ENCODE measurements around the gene CTNNA3.

CTNNA3 gene

DNA sequence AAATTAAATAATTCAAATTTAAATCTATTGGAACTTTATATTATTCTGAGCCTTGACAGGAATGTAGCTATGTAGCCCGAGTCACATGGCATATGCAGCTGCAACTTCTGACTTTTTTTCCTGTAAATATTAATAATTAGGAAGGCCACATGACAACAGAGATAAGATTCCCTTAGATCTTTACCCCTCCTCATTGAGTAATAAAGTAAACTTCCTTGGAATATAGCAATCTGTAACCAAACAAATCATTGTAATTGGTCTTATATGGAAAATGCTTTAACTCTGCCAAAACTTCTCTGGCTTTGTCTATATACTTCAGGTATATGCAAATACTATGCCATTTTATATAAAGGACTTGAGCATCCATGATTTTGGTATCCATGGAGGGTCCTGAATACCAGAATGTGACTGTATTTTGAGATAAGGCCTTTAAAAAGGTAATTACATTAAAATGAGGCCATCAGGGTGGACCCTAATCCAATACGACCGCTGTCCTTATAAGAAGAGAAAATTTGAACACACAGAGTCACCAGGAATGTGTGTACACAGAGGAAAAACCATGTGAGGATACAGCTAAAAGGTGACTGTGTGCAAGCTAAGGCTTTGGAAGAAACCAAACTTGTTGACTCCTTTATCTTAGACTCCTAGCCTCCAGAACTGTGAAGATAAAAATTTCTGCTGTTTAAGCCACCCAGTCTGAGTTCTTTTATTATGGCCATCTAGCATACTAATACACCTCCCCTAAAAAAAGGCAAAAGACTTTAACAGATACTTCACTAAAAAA lies 222.0 kb downstream of the CTNNA3 start:
- CTCF ChIA-PET, result no interaction called here
- no peak overlapping the region for H3K4me3 ChIP-seq (ENCODE audit: control insufficient read depth in 1 of 7, extremely low read depth in 1 of 7, insufficient read depth in 4 of 7, low read depth in 2 of 7, low read length in 6 of 7)

DNA sequence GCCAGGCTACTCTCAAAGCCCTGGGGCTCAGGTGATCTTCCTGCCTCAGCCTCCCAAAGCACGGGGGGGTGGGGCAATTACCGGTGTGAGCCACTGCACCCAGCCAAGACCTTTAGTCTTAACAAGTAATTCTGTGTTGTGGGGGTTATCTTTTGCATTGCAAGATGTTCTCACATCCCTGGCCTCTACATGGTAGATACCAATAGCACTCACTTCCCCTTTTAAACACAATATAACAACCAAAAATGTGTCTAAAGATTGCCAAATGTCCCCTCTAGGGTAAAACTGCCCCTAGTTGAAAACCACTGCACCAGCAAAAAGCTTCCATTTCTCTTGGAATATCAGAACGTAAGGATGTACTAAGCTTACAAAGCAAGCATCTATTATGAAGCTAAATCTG lies 225.0 kb downstream of the CTNNA3 start:
- ChIA-PET POLR2A (no interaction called here), CTCF (no interaction called here)
- Histone ChIP-seq H3K36me3 (ENCODE audit: control insufficient read depth in 4 of 4, insufficient read depth in 4 of 4, low read length in 3 of 4) (no peaks in the 10 kb centered on the region), H3K4me1 (ENCODE audit: control extremely low read depth in 1 of 4, control insufficient read depth in 4 of 4, insufficient read depth in 4 of 4, low read length in 3 of 4) (no peaks in the 10 kb centered on the region), H3K9me3 (ENCODE audit: control extremely low read depth in 1 of 5, control insufficient read depth in 4 of 5, insufficient read depth in 2 of 5, low read depth in 1 of 5, low read length in 4 of 5) (no peaks in the 10 kb centered on the region), H3K27me3 (replicated peaks in 2 of 5; ENCODE audit: control insufficient read depth in 4 of 5, insufficient read depth in 5 of 5, low read length in 4 of 5) (no peaks in the 10 kb centered on the region), H3K27ac (ENCODE audit: insufficient read depth in 1 of 2, low read depth in 1 of 2, low read length in 2 of 2, poor library complexity in 1 of 2, severe bottlenecking in 2 of 2) (no peak overlapping the region), H3K4me3 (ENCODE audit: control insufficient read depth in 1 of 7, extremely low read depth in 1 of 7, insufficient read depth in 4 of 7, low read depth in 2 of 7, low read length in 6 of 7) (no peak overlapping the region)
- no peak for DNase-seq
- WGBS (ENCODE audit: insufficient coverage), result 82% methylated on average over 2 of the region's 3 CpGs

More for the DNA sequence above, 222.0 kb downstream of the CTNNA3 start:
- 100% methylated on average over 2 of the region's 3 CpGs for WGBS (ENCODE audit: insufficient coverage)
- Histone ChIP-seq H3K36me3 (ENCODE audit: control insufficient read depth in 4 of 4, insufficient read depth in 4 of 4, low read length in 3 of 4) (no peaks in the 10 kb centered on the region), H3K9me3 (ENCODE audit: control extremely low read depth in 1 of 5, control insufficient read depth in 4 of 5, insufficient read depth in 2 of 5, low read depth in 1 of 5, low read length in 4 of 5) (peaks cover 0 to 8% (median 3%) of the 10 kb centered on the region in 5 experiments), H3K27me3 (replicated peaks in 2 of 5; ENCODE audit: control insufficient read depth in 4 of 5, insufficient read depth in 5 of 5, low read length in 4 of 5) (no peaks in the 10 kb centered on the region), H3K27ac (ENCODE audit: insufficient read depth in 1 of 2, low read depth in 1 of 2, low read length in 2 of 2, poor library complexity in 1 of 2, severe bottlenecking in 2 of 2) (no peak overlapping the region), H3K4me1 (ENCODE audit: control extremely low read depth in 1 of 4, control insufficient read depth in 4 of 4, insufficient read depth in 4 of 4, low read length in 3 of 4) (no peaks in the 10 kb centered on the region)
- no peak for DNase-seq
- POLR2A ChIA-PET, result no interaction called here

DNA sequence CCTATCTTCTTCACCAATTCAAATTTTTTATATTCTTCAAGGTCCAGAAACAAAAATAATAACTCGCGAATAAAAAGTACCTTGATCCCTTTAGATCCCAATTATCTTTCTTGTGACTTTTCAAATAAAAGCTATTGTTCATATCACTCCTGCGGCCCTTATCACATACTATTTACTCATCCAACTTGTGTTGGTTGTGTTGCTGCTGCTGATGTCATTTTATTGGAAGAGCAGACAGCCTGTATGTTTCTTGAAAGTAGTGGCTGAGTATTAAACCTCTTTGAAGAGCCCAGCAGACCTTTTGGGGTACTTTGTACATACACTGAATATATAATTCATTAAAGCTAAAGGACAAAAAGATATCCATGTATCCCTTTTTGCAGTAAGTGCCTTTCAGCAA lies 231.7 kb downstream of the CTNNA3 start:
- no peak overlapping the region for H3K4me3 ChIP-seq (ENCODE audit: control insufficient read depth in 1 of 7, extremely low read depth in 1 of 7, insufficient read depth in 4 of 7, low read depth in 2 of 7, low read length in 6 of 7)
- peaks cover 0 to 3% (median 0%) of the 10 kb centered on the region in 5 experiments for H3K9me3 ChIP-seq (ENCODE audit: control extremely low read depth in 1 of 5, control insufficient read depth in 4 of 5, insufficient read depth in 2 of 5, low read depth in 1 of 5, low read length in 4 of 5)
- POLR2A ChIA-PET, result no interaction called here
- no peaks in the 10 kb centered on the region for H3K4me1 ChIP-seq (ENCODE audit: control extremely low read depth in 1 of 4, control insufficient read depth in 4 of 4, insufficient read depth in 4 of 4, low read length in 3 of 4)
- H3K27ac ChIP-seq (ENCODE audit: insufficient read depth in 1 of 2, low read depth in 1 of 2, low read length in 2 of 2, poor library complexity in 1 of 2, severe bottlenecking in 2 of 2), result no peak overlapping the region
- H3K27me3 ChIP-seq (replicated peaks in 2 of 5; ENCODE audit: control insufficient read depth in 4 of 5, insufficient read depth in 5 of 5, low read length in 4 of 5), result no peaks in the 10 kb centered on the region
- CTCF ChIA-PET, result no interaction called here
- DNase-seq, result no peak
- WGBS (ENCODE audit: insufficient coverage), result 86% methylated on average over 2 of the region's 3 CpGs
- H3K36me3 ChIP-seq (ENCODE audit: control insufficient read depth in 4 of 4, insufficient read depth in 4 of 4, low read length in 3 of 4), result no peaks in the 10 kb centered on the region

DNA sequence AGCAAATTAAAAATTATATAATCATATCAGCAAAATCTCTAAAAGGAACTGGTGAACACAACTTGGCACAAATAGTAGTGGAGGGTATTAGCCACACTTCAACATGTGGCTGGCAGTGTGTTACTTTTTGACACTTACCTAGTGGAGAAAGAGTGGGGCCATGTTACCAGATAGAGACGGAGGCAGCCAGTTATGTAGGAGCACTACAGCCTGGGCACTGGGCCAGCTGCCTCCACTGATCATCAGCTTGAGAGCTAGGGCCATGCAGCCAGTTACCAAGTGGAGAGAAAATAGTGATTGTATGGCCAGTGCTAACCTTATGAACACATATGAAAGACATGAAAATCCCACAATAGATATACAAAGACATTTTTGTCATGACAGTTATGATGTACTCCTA lies 243.1 kb downstream of the CTNNA3 start:
- DNase-seq, result no peak
- Histone ChIP-seq H3K27me3 (replicated peaks in 2 of 5; ENCODE audit: control insufficient read depth in 4 of 5, insufficient read depth in 5 of 5, low read length in 4 of 5) (no peaks in the 10 kb centered on the region), H3K36me3 (ENCODE audit: control insufficient read depth in 4 of 4, insufficient read depth in 4 of 4, low read length in 3 of 4) (no peaks in the 10 kb centered on the region), H3K4me3 (ENCODE audit: control insufficient read depth in 1 of 7, extremely low read depth in 1 of 7, insufficient read depth in 4 of 7, low read depth in 2 of 7, low read length in 6 of 7) (no peak overlapping the region), H3K4me1 (ENCODE audit: control extremely low read depth in 1 of 4, control insufficient read depth in 4 of 4, insufficient read depth in 4 of 4, low read length in 3 of 4) (no peaks in the 10 kb centered on the region), H3K9me3 (ENCODE audit: control extremely low read depth in 1 of 5, control insufficient read depth in 4 of 5, insufficient read depth in 2 of 5, low read depth in 1 of 5, low read length in 4 of 5) (peaks cover 0 to 1% (median 0%) of the 10 kb centered on the region in 5 experiments), H3K27ac (ENCODE audit: insufficient read depth in 1 of 2, low read depth in 1 of 2, low read length in 2 of 2, poor library complexity in 1 of 2, severe bottlenecking in 2 of 2) (no peak overlapping the region)
- ChIA-PET POLR2A (no interaction called here), CTCF (no interaction called here)
- no CpG with 5 or more reads among the region's 1 CpG for WGBS (ENCODE audit: insufficient coverage)

DNA sequence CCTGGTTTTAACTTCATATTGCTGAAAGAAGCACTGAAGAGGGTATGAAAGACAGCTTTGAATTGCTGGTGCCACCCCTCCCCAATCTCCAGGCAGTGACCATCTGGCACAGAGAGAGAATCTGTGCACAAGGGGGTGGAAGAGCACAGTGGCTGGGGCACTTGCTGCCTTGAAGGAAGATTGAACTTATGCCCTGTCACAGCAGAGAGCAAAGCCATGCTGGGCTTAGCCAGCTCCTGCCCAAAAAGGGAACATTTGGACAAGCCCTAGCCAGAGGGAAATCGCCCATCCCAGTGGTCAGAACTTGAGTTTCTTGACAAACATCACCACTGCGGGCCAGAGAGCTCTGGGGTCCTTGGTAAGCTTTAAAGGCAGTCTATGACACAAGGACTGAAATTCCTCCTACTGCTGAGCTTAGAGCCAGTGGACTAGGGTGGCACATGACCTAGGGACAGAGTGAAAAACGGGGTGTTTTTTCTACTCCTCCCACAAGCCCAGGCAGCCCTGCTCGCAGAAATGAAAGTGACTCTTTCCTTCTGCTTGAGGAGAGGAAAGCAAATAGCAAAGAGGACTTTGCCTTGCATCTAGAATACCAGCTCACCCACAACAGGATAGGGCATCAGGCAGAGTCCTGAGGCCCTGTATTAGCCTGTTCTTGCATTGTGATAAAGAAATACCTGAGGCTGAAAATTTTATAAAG lies 257.2 kb downstream of the CTNNA3 start:
- H3K36me3 ChIP-seq (ENCODE audit: control insufficient read depth in 4 of 4, insufficient read depth in 4 of 4, low read length in 3 of 4), result no peaks in the 10 kb centered on the region
- H3K9me3 ChIP-seq (ENCODE audit: control extremely low read depth in 1 of 5, control insufficient read depth in 4 of 5, insufficient read depth in 2 of 5, low read depth in 1 of 5, low read length in 4 of 5), result peaks cover 0 to 5% (median 0%) of the 10 kb centered on the region in 5 experiments
- ChIA-PET POLR2A (no interaction called here), CTCF (no interaction called here)
- no peak overlapping the region for H3K27ac ChIP-seq (ENCODE audit: insufficient read depth in 1 of 2, low read depth in 1 of 2, low read length in 2 of 2, poor library complexity in 1 of 2, severe bottlenecking in 2 of 2)
- 94% methylated on average over 3 of the region's 4 CpGs for WGBS (ENCODE audit: insufficient coverage)
- no peaks in the 10 kb centered on the region for H3K4me1 ChIP-seq (ENCODE audit: control extremely low read depth in 1 of 4, control insufficient read depth in 4 of 4, insufficient read depth in 4 of 4, low read length in 3 of 4)
- DNase-seq, result no peak
- H3K27me3 ChIP-seq (replicated peaks in 2 of 5; ENCODE audit: control insufficient read depth in 4 of 5, insufficient read depth in 5 of 5, low read length in 4 of 5), result no peaks in the 10 kb centered on the region
- H3K4me3 ChIP-seq (ENCODE audit: control insufficient read depth in 1 of 7, extremely low read depth in 1 of 7, insufficient read depth in 4 of 7, low read depth in 2 of 7, low read length in 6 of 7), result no peak overlapping the region

DNA sequence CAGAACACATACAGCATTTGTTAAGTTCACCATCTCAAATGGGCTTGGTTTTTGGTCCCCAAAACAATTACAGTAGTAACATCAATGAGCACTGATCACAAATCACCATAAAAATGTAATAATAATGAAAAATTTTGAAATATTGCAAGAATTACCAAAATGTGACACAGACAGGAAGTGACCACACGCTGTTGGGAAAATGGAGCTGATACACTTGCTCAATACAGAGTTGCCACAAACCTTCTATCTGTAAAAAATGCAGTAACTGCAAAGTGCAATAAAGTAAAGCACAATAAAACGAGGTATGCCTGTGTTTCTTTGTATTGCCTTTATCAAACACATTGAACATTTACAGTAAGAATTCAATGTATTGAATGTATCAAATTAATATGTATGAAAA lies 262.7 kb downstream of the CTNNA3 start:
- Histone ChIP-seq H3K4me1 (ENCODE audit: control extremely low read depth in 1 of 4, control insufficient read depth in 4 of 4, insufficient read depth in 4 of 4, low read length in 3 of 4) (no peaks in the 10 kb centered on the region), H3K4me3 (ENCODE audit: control insufficient read depth in 1 of 7, extremely low read depth in 1 of 7, insufficient read depth in 4 of 7, low read depth in 2 of 7, low read length in 6 of 7) (no peak overlapping the region), H3K27ac (ENCODE audit: insufficient read depth in 1 of 2, low read depth in 1 of 2, low read length in 2 of 2, poor library complexity in 1 of 2, severe bottlenecking in 2 of 2) (no peak overlapping the region), H3K27me3 (replicated peaks in 2 of 5; ENCODE audit: control insufficient read depth in 4 of 5, insufficient read depth in 5 of 5, low read length in 4 of 5) (no peaks in the 10 kb centered on the region), H3K9me3 (ENCODE audit: control extremely low read depth in 1 of 5, control insufficient read depth in 4 of 5, insufficient read depth in 2 of 5, low read depth in 1 of 5, low read length in 4 of 5) (no peaks in the 10 kb centered on the region), H3K36me3 (ENCODE audit: control insufficient read depth in 4 of 4, insufficient read depth in 4 of 4, low read length in 3 of 4) (no peaks in the 10 kb centered on the region)
- WGBS (ENCODE audit: insufficient coverage), result 80% methylated on average over 1 of the region's 2 CpGs
- POLR2A ChIA-PET, result no interaction called here
- CTCF ChIA-PET, result no interaction called here
- DNase-seq, result no peak

DNA sequence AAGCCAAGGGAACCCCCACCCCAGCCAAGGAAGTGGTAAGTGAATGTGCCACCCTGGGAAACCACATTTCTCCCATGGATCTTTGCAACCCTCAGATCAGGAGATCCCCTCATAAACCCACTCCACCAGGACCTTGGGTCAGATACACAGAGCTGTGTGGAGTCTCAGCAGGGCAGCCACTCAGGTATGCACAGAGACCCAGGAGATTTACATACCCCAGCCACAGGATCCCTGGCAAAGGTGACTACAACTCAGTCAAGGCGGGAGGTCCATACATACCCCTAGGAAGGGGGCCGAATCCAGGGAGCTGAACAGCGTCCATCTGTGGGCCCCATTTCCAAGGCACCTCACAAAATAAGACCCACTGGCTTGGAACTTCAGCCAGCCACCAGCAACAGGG lies 293.4 kb downstream of the CTNNA3 start:
- Histone ChIP-seq H3K36me3 (ENCODE audit: control insufficient read depth in 4 of 4, insufficient read depth in 4 of 4, low read length in 3 of 4) (no peaks in the 10 kb centered on the region), H3K4me3 (ENCODE audit: control insufficient read depth in 1 of 7, extremely low read depth in 1 of 7, insufficient read depth in 4 of 7, low read depth in 2 of 7, low read length in 6 of 7) (no peak overlapping the region), H3K27ac (ENCODE audit: insufficient read depth in 1 of 2, low read depth in 1 of 2, low read length in 2 of 2, poor library complexity in 1 of 2, severe bottlenecking in 2 of 2) (no peak overlapping the region), H3K27me3 (replicated peaks in 2 of 5; ENCODE audit: control insufficient read depth in 4 of 5, insufficient read depth in 5 of 5, low read length in 4 of 5) (no peaks in the 10 kb centered on the region), H3K4me1 (ENCODE audit: control extremely low read depth in 1 of 4, control insufficient read depth in 4 of 4, insufficient read depth in 4 of 4, low read length in 3 of 4) (no peaks in the 10 kb centered on the region), H3K9me3 (ENCODE audit: control extremely low read depth in 1 of 5, control insufficient read depth in 4 of 5, insufficient read depth in 2 of 5, low read depth in 1 of 5, low read length in 4 of 5) (peaks cover 0 to 7% (median 0%) of the 10 kb centered on the region in 5 experiments)
- 92% methylated on average over 3 of the region's 3 CpGs for WGBS (ENCODE audit: insufficient coverage)
- POLR2A ChIA-PET, result no interaction called here
- CTCF ChIA-PET, result no interaction called here
- no peak for DNase-seq
